Fibroblast of skin of left quadriceps (primary cell): ENCODE results near the gene MYO10.
"Not testable (repeated sequence)": the region's sequence is repeated elsewhere in the genome, so short reads cannot be mapped to it uniquely, and the experiment has no call there.

Experiments
- DNase-seq, 2 experiments: peaks; one replicate each; pipeline ENCODE4 v3.0.0-alpha.2; 2013; ENCODE audit warnings: low read depth in 2 of 2

MYO10 gene

DNA sequence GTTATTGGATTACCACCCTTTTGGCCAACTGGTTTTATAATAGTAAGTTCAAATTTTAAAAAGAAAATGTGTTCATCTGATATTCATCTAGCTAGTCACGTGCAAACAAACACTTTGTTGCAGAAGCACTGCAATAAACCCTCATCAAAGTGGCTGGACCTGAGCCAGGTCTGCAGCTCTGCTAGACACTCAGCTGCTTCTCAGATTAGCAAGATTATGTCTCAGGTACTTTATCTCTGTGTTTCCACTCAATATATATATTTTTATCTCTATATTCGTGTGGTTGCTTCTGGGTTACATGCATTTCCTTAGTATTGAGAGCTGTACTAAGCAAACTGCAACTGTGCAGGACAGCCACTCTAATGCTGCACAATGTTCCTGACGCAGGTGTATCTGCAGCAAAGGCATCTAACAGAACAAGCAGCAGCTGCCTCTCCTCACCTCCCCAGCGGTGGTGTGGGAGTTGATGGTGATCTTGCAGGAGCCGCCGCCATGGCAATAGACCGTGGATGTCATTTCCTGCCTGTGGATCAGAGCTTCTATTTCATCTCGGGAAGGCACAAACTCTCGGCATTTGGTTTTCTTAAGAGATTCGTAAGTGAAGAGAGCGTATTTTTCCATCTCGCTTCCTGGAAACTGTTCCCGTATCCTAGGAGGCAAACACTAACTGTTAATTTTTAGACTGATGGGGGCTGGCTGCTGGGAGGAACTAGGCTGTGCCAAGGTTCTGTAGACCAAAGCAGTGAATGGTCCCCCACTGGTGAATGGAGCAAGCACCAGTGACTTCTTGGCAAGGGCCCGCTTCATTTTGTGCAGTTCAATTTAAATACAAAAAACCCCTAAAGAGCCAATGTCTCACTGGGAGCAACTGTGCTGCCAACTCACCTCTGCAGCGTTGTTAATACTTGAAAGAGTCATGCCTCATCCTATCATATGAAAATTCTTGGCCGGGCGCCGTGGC, 262.6 kb downstream of the MYO10 start:
- no peak for DNase-seq

DNA sequence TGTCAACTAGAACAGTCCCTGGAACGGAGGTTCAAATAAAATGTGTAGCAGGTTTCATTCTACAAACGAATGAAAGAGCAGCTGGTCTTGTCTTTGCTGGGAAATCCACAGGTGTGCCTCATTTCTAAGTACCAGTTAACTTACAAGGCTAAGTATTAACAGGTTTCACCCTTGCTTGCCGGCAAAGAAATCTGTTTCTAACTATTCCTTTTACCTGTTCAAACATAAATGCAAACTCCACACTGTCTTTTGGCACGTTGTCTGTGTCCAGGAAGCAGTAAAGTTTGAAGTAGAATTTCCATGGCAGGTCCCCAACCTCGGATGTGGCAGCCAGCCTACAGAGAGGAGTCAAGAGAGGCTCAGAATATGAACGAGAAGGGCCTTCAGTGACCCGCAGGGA, 264.9 kb downstream of the MYO10 start:
- DNase-seq: no peak

DNA sequence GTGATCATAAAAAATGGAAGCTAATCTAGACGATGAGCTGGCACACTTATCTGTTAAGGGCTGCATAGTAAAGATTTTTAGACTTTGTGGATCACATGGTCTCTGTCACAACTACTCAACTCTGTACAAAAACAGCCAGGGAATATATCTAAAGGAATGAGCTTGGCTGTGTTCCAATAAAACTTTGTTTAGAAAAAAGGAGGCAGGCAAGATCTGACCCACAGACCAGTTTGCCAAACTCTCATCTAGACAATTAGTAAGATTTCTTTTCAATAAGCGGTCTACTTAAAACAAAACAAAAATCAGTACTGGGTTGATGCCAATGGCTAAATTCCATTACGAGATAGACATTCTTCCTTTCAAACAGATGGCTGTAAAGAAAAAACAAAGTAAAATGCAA, 266.3 kb downstream of the MYO10 start:
- DNase-seq: peak; percentile 27 to 34

DNA sequence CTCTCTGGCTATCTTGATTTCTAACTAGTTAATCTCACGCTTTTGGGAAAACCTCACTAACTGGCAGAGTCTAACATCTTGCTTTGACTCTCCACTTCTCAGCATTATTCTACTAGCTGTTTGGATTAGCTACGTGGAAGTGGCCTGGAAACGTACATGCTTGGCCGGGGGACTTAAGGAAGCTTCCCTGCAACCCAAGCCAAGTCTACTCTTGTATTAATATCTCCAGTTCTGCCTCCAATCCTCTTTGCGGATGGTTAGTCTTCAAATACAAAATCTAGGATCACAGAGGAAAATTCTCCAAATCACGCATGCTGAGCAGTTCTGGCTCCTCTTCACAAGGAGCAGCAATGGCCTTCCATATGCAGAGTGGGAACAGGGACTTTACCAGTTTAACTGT, 267.5 kb downstream of the MYO10 start:
- DNase-seq: no peak

DNA sequence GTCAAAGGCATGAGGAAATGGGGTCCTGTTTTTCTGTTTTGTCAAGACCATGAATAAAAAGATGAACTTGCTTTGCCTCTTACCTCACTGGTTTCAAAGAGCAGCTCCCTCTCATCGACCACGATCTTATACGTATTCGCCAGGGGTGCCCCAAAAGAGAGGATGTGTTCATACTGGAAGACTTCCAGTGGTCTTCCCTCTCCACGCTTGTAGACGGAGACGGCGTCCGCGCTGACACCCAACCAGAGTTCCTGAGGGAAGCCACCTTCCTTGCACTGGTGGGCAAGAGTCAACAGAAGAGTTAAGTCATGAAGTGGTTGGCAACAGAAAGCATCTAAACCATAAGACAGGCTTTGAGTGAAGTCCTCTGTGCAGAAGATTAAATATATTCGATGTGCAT, 267.9 kb downstream of the MYO10 start:
- no peak for DNase-seq

DNA sequence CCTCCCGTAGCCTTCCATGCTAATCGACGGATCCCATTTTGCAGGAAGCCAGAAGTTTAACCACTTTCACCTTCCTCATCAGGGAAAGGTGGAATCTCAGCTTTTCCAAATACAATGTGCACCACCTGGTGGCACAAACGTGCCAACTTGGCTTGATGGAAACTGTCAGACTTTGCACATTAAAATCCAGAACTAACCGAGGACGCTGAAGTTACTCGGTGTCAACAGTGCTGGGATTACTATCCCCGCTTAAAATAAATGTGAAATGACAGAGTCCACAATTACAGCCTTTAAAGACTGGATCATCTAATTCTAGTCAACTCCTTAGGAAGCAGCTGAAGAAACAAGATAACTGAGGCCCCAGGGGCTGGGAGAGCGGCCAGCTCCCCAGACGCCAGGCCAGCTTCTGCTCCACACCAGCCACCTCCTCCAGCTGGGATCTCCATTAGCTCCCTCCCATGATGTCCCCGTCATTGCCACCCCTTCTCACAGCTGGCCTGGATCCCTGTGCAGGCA, 269.1 kb downstream of the MYO10 start:
- no peak for DNase-seq

DNA sequence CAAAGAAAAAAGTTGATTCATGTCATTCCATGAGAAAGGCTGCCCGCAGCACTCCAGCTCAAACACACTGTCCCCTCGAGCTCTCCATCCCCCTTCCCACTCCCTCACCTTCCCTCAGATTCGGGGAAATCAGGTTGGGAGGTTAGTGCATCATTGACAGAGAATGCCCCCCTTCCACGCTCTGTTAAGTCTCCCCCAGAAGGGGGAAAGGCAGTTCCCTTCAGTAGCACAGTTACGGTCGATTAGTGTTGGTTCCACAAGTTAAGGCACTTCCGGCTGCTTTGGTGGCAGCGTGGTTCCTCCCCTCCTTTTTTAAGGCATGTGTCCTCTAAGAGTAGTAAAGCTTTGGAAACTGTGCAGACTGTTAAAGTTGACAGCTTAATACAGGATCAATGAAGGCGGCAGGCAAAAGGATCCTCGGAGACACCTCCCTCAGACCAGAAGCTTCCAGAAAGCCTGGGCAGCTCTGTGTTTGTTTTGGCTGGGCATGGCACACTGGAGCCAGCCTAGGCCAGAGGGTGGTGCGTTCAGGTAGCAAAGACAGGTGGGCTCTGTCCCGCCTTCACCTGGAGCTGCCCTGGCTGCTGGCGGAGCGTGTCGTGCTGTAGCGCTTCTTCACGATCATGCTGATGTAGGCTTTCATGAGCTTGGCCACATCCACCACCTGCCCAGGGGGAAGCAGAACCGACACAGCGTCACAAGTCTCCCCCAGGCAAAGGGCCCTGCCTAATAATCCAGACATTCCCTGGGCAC, 269.8 kb downstream of the MYO10 start:
- no peak for DNase-seq

DNA sequence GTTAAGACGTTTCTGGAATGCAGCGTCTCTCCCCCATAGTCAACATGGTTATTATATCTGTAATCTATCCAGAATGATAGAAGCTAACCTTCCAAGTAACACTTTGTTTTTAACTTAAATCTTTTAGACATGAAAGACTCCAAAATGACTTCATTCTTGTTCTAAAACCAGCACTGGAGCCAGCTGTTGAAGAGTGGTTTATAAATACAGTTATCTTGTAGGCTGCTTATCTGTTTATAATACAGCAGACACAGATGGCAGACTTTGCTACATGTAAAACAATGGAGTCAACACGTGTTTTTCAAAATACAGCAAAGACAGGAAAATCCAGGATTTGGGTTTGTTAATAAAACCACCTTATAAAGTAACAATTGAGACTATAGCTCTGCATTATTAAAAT, 270.5 kb downstream of the MYO10 start:
- no peak for DNase-seq

DNA sequence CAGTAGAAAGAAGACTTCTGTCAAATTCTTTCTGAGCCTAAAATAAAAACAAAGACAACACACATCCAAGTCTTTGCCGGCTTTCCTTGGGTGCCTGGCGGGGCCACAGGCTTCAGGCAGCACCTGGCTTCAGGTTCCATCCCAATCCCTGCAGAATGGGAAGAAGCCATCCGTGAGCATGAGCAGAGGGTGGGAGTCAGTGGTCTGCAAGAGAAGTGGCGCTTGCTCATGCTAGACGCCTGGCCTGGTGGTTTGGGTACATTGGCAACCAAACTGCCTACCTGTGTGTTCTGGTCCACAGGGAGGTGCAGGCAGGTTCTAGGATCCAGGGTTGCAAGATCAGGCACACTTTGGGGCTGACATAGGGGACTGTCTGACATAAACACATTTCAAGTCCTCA, 271.7 kb downstream of the MYO10 start:
- DNase-seq: no peak

DNA sequence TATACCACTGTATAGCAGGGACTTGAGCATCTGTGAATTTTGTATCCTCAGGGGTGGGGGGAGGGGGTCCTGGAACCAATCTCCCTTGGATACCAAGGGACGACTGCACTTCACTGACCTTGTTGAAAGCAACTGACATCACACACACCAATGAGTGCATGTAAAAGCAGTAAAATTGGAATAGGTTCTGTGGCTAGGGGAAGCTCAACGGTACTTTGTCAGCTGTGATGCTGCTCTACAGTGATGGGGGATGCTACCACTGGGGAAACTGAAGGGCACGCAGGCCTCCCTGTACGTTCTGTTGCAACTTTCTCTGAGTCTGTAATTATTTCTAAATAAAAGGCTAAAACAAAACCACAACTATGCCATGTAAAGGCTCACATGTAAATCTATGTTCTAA, 272.2 kb downstream of the MYO10 start:
- DNase-seq: peak in 1 of 2 experiments; percentile 4

DNA sequence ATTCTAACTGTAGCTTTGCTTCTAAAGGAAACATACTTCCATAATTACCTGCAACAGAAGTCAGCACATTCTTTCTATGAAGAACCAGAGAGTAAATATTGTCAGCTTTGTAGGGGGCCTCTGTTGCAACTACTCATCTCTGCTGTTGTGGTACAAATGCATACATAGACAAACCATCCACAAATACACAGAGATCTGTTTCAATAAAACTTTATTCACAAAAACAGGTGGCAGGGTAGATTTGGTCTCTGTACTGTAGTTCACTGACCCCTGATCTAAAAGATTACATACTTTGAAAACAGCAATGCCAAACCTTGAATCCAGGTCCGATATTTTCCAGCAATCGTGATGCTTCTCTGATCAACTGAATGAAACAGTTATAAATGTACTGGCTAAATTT, 274.4 kb downstream of the MYO10 start:
- no peak for DNase-seq

DNA sequence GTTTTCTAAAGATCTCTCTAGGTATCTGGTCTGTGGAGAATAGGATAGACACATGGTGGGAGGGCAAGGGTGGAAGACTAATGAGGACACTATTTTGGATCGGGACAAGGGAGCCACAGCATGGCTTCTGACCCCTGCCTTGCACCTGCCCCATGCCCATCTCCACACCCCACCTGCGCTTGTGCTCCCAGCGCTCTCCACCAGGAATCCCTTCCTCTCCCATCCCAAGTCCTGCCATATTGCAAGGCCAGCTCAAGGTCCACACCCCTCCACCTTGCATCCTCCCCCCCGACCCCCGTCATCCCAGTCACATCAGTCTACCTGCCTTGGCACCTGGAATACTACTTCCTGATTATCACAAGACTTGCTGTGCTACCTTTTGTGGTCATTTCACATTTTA, 275.1 kb downstream of the MYO10 start:
- no peak for DNase-seq

DNA sequence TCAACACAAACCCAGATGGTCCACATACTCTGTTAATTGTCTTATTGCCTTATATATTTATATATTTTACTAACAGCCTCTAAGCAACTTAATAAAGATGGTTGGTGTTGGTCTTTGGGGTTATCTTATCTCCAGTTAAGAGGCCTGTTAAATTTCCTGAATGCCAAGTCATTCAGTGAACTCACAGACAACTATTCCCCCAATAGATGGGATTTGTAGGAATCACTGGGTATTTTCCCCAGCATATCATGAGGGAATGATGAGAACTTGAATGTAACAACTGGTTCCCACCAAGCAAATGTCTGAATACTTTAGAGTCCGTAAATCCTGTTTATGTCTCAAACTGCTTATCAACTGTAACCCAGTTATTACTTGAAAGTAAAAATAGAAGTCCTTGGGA, 276.6 kb downstream of the MYO10 start:
- no peak for DNase-seq

DNA sequence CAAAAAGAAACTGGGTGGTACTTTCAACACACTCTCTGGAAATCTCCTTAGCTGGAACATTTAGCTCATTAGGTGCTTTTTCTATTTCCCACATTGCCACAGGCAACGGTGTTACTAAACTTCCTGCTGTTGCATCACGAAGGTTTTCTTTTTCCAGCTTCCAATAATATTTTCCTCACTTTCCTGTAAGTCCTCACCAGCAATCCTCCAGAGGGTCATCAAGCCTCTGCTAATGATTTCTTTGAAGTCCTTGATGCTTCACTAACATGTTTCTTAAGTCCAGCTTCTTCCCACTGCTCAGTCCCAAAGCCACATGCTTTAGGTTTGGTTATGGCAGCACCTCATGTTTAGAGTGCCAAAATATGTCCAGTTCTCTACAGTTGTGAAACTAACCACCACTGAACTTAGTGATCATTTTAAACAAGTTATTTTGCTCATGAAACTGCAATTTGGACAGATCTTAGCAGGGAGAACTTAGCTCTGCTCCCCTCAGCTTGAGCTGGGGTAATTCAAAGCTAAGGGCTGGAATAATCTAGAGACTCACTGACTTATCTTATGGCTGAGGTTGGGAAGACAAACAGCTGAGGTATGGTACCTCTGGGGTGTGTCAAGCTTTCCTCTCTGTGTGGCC, 279.4 kb downstream of the MYO10 start:
- peak in 1 of 2 experiments; percentile 1 for DNase-seq

DNA sequence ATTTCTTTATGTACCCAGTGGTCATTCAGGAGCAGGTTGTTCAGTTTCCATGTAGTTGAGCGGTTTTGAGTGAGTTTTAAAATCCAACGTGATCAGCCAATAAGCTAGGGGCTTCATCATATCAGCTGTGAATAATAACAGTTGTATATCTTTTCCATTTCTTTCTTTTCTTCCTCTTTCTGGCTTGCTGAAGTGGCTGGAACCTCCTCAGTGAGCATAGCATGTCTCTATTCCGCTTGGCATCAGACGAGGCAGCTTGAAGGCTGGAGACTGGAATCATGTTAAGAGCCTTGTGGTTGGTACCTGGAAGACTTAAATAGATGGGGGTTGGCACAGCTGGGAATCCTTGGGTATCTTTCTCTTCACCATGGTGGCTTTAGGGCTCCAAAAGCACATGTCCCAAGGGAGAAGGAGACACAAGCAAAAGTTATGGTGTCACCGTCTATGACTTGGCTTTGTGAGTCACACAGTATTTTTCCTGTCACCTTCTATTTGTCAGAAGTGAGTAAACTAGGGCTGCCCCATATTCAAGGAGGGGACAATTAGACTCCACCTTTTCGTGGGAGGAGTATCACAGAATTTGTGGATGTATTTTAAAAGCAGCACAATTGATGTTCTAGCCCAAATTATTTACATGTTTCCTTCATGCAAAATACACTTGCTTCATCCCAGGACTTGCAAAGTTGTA, 281.3 kb downstream of the MYO10 start:
- DNase-seq: no peak

DNA sequence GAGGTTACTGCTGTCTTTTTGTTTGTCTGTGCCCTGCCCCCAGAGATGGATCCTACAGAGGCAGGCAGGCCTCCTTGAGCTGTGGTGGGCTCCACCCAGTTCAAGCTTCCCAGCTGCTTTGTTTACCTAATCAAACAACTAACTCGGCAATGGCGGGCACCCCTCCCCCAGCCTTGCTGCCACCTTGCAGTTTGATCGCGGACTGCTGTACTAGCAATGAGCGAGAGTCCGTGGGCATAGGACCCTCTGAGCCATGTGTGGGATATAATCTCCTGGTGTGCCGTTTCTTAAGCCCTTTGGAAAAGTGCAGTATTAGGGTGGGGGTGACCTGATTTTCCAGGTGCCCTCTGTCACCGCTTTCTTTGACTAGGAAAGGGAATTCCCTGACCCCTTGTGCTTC, 287.3 kb downstream of the MYO10 start:
- DNase-seq: not testable (repeated sequence)

DNA sequence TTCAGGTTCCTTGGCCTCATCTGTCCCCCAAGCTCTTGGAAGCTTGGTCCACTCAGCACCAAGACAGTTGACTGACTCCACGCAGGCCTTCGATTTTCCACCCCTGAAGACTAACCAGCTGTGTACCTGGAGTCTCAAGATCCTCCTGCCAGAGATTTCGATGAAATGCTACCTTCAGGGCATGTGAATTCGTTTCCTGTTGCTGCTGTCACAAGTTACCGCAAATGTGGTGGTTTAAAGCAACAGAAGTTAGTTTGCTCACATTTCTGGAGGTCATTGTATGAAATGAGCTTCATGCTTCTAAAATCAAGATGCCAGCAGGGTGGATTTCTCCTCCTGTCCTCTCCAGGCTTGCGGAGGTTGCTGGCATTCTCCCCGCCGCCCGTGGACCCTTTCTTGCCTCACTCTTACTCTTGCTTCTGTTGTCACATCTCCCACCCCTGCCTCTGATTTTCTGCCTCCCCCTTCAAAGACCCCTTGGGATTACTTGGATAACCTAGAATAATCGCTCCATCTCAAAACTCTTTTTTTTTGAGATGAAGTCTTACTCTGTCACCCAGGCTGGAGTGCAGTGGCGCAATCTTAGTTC, 291.7 kb downstream of the MYO10 start:
- no peak for DNase-seq

DNA sequence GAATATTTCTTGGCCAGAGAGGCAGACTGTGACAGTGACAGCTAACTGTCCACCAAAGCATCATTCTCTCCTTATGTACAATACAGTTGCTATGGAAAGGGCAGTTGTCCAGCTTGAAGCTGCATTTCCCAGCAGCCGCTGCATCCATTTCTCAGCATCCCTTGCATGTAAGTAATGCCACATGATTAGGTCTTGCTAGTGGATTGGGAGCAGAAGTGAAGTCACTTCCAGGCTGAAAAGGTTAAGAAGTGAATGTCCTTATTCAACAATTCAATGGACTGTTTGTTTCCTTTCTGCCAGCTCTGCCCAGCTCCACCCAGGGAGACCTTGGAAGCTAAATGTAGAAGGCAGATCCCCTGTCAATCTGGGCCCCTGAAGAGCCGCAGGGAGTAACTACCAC, 293.2 kb downstream of the MYO10 start:
- no peak for DNase-seq

DNA sequence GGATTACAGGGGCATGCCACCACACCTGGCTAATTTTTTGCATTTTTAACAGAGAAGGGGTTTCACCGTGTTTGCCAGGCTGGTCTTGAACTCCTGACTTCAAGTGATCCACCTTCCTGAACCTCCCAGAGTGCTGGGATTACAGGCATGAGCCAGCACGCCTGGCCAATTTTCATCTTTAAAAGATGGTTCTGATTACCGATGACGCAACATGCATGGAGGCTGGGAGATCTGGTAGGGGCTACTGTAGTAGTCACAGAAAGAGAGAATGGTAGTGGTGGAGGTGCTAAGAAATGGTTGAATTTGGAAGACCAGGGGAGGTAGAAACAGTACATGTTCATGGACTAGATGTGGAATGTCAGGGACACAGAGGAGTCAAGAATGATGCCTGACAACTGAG, 296.9 kb downstream of the MYO10 start:
- no peak for DNase-seq

DNA sequence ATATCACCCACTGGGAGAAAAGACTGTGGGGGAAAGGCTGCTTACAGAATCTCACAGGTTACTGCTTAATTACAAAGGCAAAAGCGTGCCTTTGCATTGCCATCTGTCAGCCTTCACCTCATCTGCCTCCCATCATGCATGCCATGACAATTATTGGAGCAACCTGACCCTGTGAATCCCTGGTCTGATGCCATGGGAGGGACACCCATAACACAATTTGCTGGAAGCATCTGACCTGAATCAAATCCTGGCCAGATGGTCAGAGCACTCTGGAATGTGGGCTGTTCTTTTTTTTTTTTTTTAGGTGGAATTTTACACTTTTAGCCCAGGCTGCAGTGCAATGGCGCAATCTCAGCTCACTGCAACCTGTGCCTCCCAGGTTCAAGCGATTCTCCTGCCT, 307.7 kb downstream of the MYO10 start:
- DNase-seq: no peak

DNA sequence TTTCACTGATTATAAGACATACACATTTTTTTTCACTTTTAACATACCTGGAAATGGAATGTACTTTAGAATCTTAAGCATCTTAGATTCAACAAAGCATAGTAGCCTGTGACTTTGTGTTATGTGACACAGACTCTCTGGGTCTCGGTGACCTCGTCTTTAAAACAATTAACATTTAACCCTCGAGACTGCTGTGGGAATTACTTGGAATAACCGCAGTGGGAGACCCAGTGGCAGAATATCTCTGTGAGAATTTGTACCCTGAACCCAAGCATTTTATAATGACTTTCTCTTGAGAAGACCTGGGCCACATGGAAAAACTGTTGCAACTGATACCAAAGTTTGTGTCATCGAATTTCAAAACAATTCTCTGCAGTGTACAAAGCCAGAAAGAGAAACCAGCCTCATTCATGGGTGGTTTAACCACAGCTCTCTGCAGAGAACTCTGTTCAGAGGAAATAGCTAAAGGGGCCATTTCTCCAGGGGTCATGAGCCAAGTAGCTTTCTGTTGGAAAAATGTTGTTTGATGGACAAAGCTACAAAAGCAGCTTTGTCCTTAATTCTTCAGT, 309.3 kb downstream of the MYO10 start:
- no peak for DNase-seq
